Activated B cell treated with CpG ODN at 0.5 μM for 24 hours (primary cell): ENCODE measurements around the gene TPSAB1. TPM values are rescaled to one million over a fixed set of nuclear protein-coding genes. Genes with fewer than 3 reads are reported as not detected.

Experiments
- ATAC-seq: fragments of 200-7000 bp; cut with Tn5 transposase; one replicate; pipeline ENCODE4 v1.10.0; 2021; ENCODE audit warnings: low read depth, mild to moderate bottlenecking, moderate library complexity
- CTCF ChIA-PET: fragments of 350-600 bp; sonication (Branson Sonifier 250); formaldehyde crosslinking; loops from one replicate; lab custom pipeline; 2021; ENCODE audit warnings: antibody characterized with exemption; lab: Charles Lee
- POLR2A ChIA-PET: fragments of 350-600 bp; sonication (Branson Sonifier 250); formaldehyde crosslinking; loops from one replicate; lab custom pipeline; 2021; ENCODE audit warnings: antibody characterized with exemption; lab: Charles Lee
- DNase-seq: peaks from one replicate; pipeline ENCODE4 v3.0.0; 2022
- H3K27ac Mint-ChIP-seq: one replicate; pipeline ENCODE4 v1.8.0; 2020; ENCODE audit warnings: mixed read lengths
- H3K27me3 Mint-ChIP-seq: one replicate; pipeline ENCODE4 v1.8.0; 2021; ENCODE audit warnings: mixed read lengths
- H3K36me3 Mint-ChIP-seq: one replicate; pipeline ENCODE4 v1.8.0; 2021; ENCODE audit warnings: low read depth, mixed read lengths
- H3K4me1 Mint-ChIP-seq: one replicate; pipeline ENCODE4 v1.8.0; 2021; ENCODE audit warnings: mixed read lengths
- H3K4me3 Mint-ChIP-seq: one replicate; pipeline ENCODE4 v1.8.0; 2020; ENCODE audit warnings: mild to moderate bottlenecking, mixed read lengths
- H3K9me3 Mint-ChIP-seq: one replicate; pipeline ENCODE4 v1.8.0; 2020; ENCODE audit warnings: mixed read lengths
- intact Hi-C: fragments of 100-400 bp; cut with micrococcal nuclease; formaldehyde crosslinking; loops from one replicate; pipeline ENCODE4 v1.15.1; 2024
- total RNA-seq: library from RNA; stranded (reverse); gene quantifications from 2 replicates; pipeline ENCODE4 v1.2.3, GENCODE V29; 2022
- TF ChIP-seq, protein P1 (sequence below): fragments of 200-600 bp; IDR thresholded peaks from one replicate; pipeline ENCODE4 v1.8.0; 2022; ENCODE audit warnings: antibody characterized with exemption, mild to moderate bottlenecking

TPSAB1 gene
- total RNA-seq, 1 donor from 2014 or later = not detected

DNA sequence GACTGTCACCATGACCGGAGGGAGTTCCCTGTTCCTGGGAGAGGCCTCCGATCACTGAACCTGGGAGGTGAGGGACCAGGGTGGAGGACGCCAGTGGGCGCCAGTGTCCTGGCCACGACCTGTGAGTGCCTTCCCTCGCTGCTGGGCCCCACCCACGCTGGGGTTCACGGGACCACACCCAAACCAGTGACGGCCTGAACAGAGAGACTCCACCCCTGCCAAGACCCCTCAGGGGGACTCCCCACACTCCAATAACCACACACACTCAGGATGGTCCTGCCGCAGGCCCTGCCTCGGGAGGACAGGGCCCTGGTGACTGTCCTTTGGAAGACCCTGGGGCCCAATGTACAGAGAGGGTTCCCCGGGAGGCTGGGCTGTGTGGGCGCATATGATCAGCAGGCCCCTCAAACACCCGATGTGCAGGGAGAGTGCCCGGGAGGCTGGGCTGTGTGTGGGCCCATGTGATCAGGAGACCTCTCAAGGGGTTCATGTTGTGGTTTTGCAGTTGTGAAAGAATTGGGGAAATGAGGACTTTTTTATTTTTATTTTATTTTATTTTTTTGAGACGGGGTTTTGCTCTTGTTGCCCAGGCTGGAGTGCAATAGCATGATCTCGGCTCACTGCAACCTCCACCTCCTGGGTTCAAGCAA is 41.9 kb downstream of the TPSAB1 start:
- intact Hi-C loops = no loop called here
- TF ChIP-seq, protein P1, sequence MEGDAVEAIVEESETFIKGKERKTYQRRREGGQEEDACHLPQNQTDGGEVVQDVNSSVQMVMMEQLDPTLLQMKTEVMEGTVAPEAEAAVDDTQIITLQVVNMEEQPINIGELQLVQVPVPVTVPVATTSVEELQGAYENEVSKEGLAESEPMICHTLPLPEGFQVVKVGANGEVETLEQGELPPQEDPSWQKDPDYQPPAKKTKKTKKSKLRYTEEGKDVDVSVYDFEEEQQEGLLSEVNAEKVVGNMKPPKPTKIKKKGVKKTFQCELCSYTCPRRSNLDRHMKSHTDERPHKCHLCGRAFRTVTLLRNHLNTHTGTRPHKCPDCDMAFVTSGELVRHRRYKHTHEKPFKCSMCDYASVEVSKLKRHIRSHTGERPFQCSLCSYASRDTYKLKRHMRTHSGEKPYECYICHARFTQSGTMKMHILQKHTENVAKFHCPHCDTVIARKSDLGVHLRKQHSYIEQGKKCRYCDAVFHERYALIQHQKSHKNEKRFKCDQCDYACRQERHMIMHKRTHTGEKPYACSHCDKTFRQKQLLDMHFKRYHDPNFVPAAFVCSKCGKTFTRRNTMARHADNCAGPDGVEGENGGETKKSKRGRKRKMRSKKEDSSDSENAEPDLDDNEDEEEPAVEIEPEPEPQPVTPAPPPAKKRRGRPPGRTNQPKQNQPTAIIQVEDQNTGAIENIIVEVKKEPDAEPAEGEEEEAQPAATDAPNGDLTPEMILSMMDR = no peak
- ATAC-seq = no peak
- POLR2A ChIA-PET = no interaction called here
- no peaks in the 10 kb centered on the region for H3K9me3 Mint-ChIP-seq
- no peak overlapping the region for H3K4me3 Mint-ChIP-seq
- CTCF ChIA-PET = no interaction called here
- H3K27me3 Mint-ChIP-seq = peaks cover 1% of the 10 kb centered on the region
- peaks cover 3% of the 10 kb centered on the region for H3K4me1 Mint-ChIP-seq
- H3K27ac Mint-ChIP-seq = no peak overlapping the region
- no peak for DNase-seq
- H3K36me3 Mint-ChIP-seq = no peaks in the 10 kb centered on the region

DNA sequence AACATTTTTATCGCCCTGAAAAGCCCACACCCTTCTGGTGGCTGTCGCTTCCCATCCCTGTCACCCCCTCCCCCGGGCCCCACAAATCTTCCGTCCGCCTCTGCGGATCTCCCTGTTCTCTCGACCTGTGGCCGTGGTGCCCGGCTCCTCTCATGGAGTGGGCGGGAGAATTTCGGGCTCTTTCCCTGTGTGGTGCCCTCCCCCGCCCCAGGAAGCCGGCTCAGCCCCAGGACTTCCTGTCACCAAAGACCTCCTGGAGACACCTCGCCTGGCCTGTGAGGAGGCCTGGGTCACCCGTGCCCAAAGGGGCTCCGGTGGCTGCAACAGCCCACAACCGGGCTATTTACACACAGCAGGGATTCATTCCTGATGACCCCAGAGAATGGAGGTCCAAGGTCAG is 42.8 kb downstream of the TPSAB1 start:
- ATAC-seq (no peak), DNase-seq (no peak)
- no peak overlapping the region for H3K27ac Mint-ChIP-seq
- H3K4me3 Mint-ChIP-seq = no peak overlapping the region
- no peaks in the 10 kb centered on the region for H3K36me3 Mint-ChIP-seq
- ChIA-PET CTCF (no interaction called here), POLR2A (no interaction called here)
- intact Hi-C loops = no loop called here
- H3K27me3 Mint-ChIP-seq = peaks cover 8% of the 10 kb centered on the region
- TF ChIP-seq, protein P1 = no peak
- H3K4me1 Mint-ChIP-seq = peaks cover 3% of the 10 kb centered on the region
- no peaks in the 10 kb centered on the region for H3K9me3 Mint-ChIP-seq

DNA sequence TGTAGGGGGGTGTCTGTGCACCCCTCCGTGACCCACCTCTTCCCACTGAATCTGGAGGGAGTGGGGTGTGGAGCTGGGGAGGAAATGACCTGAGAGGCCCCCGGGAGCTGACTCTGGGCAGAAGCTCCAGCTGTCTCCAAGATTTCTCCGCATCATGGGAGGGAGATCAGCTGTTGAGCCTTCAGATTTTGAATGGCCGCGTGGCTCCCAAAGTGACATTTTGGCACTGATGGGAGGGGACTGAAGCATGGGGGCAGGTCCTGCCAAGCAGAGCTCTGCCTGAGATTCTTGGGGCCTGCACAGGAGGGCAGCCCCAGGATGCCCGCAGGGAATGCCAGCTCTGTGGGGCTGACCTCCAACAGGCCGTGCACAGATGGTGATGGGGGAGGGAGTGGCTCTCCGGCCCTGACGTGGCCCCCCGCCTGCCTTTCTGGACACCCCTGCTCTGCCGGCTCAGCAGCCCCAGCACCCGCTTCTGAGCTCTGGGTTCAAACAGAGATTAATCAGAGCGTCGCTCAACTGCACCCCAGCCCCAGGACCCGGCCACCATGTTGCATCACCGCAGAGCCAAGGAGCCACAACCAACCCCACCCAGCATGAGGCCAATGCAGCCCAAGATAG is 43.6 kb downstream of the TPSAB1 start:
- Mint-ChIP-seq H3K36me3 (no peaks in the 10 kb centered on the region), H3K27me3 (peaks cover 12% of the 10 kb centered on the region), H3K9me3 (no peaks in the 10 kb centered on the region), H3K4me1 (peaks cover 4% of the 10 kb centered on the region), H3K4me3 (no peak overlapping the region), H3K27ac (no peak overlapping the region)
- no peak for ATAC-seq
- no peak for DNase-seq
- ChIA-PET POLR2A (no interaction called here), CTCF (no interaction called here)
- TF ChIP-seq, protein P1 = no peak
- intact Hi-C loops = no loop called here

DNA sequence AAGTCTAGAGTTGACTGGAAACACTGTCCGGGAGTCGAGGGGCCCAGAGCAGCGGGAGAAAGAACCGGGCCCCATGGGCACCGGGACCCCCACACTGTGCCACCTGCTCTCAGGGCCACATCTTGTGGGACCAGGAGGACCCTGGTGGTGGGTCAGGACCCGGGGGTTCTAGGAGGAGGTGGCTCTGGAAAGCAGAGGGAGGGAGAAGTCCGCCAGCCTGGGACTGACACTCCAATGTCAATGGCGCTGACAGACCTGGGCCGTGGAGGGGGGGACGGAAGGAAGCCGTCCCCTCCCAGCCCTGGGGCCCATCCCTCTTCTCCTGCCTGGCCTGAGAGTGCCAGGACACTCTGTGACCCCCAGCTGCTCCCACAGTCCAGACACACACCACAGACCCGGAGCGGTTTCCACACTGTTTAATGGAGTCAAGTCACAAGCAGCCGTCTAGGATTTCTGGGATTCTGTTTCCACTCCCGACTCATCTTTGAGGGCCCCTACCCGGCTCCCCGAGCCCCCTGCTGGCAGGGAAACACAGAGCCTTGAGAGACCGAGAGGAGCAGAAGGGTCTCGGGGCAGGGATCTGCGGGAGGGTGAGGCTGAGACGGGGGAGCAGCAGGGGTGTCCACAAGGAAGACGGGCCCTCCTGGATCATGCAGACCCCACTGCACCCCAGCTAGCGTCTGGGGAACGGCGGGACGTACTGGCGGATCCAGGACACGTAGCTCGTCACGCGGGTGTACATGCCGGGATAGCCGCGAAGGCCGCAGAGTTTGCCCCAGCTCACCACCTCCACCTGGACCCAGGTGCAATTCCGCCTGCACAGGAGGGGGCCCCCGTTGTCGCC is 45.4 kb downstream of the TPSAB1 start:
- ChIA-PET CTCF (no interaction called here), POLR2A (no interaction called here)
- Mint-ChIP-seq H3K9me3 (no peaks in the 10 kb centered on the region), H3K4me1 (peaks cover 7% of the 10 kb centered on the region), H3K27me3 (peaks cover 19% of the 10 kb centered on the region), H3K36me3 (no peaks in the 10 kb centered on the region), H3K27ac (no peak overlapping the region), H3K4me3 (no peak overlapping the region)
- ATAC-seq (no peak), DNase-seq (no peak)
- intact Hi-C loops = no loop called here
- TF ChIP-seq, protein P1 = no peak

DNA sequence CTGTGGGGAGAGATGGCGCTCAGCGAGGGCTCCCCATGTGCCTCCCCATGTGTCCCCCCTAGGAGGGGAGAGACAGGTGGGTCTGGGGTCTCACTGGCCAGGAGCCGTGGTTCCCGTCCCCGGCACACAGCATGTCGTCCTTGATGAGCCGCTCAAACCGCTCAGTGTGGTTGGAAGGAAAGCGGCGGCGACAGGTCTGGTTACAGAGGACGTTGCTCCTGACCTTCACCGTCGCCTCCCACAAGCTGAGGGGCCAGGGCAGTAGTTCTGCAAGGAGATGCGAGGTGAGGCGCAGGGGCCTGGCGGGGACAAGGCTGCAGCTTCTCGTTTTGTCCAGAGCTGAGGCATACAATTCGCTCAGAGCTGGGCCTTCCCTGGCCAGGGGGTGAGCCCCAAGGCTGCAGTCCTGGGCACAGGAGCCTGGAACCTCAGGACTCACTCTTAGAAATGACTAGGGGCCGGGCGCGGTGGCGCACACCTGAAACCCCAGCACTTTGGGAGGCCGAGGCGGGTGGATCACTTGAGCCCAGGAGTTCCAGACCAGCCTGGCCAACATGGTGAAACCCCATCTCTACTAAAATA is 46.1 kb downstream of the TPSAB1 start:
- DNase-seq (no peak), ATAC-seq (no peak)
- intact Hi-C loops = no loop called here
- POLR2A ChIA-PET = no interaction called here
- Mint-ChIP-seq H3K4me3 (no peak overlapping the region), H3K27ac (no peak overlapping the region), H3K27me3 (peaks cover 24% of the 10 kb centered on the region), H3K36me3 (no peaks in the 10 kb centered on the region), H3K4me1 (peaks cover 7% of the 10 kb centered on the region), H3K9me3 (no peaks in the 10 kb centered on the region)
- CTCF ChIA-PET = no interaction called here
- TF ChIP-seq, protein P1 = no peak
